ENCODE data around the gene SPATA31A6.
"Not testable (repeated sequence)": the region's sequence is repeated elsewhere in the genome, so short reads cannot be mapped to it uniquely, and the experiment has no call there.

- TF ChIP-seq MXI1 (IDR thresholded peaks at IDR 0.05; ENCODE audit: borderline replicate concordance, low read depth, low read length); BHLHE40 (IDR thresholded peaks at IDR 0.05; ENCODE audit: low read depth, low read length); POLR2A (IDR thresholded peaks at IDR 0.05; ENCODE audit: low read depth, low read length); RAD21 (IDR thresholded peaks at IDR 0.05; ENCODE audit: low read length); SMC3 (IDR thresholded peaks at IDR 0.05; ENCODE audit: low read depth, low read length); CEBPB (IDR thresholded peaks at IDR 0.05; ENCODE audit: low read depth, low read length); FOS (IDR thresholded peaks at IDR 0.05; ENCODE audit: low read depth, low read length); MAZ (IDR thresholded peaks at IDR 0.05; ENCODE audit: borderline replicate concordance, low read depth, low read length); CHD1 (IDR thresholded peaks at IDR 0.05; ENCODE audit: low read depth, low read length); RFX5 (IDR thresholded peaks at IDR 0.05; ENCODE audit: low read depth, low read length); MAFK (IDR thresholded peaks at IDR 0.05; ENCODE audit: low read depth, low read length): not testable (repeated sequence)
- TF ChIP-seq, protein P1, sequence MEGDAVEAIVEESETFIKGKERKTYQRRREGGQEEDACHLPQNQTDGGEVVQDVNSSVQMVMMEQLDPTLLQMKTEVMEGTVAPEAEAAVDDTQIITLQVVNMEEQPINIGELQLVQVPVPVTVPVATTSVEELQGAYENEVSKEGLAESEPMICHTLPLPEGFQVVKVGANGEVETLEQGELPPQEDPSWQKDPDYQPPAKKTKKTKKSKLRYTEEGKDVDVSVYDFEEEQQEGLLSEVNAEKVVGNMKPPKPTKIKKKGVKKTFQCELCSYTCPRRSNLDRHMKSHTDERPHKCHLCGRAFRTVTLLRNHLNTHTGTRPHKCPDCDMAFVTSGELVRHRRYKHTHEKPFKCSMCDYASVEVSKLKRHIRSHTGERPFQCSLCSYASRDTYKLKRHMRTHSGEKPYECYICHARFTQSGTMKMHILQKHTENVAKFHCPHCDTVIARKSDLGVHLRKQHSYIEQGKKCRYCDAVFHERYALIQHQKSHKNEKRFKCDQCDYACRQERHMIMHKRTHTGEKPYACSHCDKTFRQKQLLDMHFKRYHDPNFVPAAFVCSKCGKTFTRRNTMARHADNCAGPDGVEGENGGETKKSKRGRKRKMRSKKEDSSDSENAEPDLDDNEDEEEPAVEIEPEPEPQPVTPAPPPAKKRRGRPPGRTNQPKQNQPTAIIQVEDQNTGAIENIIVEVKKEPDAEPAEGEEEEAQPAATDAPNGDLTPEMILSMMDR (conservative IDR thresholded peaks at IDR 0.05; ENCODE audit: low read depth, low read length): not testable (repeated sequence)
- TF ChIP-seq, protein P2, sequence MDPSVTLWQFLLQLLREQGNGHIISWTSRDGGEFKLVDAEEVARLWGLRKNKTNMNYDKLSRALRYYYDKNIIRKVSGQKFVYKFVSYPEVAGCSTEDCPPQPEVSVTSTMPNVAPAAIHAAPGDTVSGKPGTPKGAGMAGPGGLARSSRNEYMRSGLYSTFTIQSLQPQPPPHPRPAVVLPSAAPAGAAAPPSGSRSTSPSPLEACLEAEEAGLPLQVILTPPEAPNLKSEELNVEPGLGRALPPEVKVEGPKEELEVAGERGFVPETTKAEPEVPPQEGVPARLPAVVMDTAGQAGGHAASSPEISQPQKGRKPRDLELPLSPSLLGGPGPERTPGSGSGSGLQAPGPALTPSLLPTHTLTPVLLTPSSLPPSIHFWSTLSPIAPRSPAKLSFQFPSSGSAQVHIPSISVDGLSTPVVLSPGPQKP (IDR thresholded peaks at IDR 0.05; ENCODE audit: borderline replicate concordance, low read depth, low read length): not testable (repeated sequence)
- TF ChIP-seq, protein P3, sequence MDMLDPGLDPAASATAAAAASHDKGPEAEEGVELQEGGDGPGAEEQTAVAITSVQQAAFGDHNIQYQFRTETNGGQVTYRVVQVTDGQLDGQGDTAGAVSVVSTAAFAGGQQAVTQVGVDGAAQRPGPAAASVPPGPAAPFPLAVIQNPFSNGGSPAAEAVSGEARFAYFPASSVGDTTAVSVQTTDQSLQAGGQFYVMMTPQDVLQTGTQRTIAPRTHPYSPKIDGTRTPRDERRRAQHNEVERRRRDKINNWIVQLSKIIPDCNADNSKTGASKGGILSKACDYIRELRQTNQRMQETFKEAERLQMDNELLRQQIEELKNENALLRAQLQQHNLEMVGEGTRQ (IDR thresholded peaks at IDR 0.05; ENCODE audit: low read depth, low read length): not testable (repeated sequence)
Observed at GRCh38 chr9:42183359-42183758, at the start of gene SPATA31A6.

Measured in IMR-90 (cell line).